DMS79 treated with DMSO at 0.1 percent for 48 hours (cell line): ENCODE measurements around the gene PPP1R2B.
A peak's percentile ranks its signal among the peaks of the same experiment; 100 is the strongest.

Source experiments
- DNase-seq: peaks from one replicate; lab custom pipeline; 2025; lab: John Stamatoyannopoulos, UW

PPP1R2B gene

GRCh38 chr5:156879665-156880285, 29.7 kb downstream of the PPP1R2B start:
- DNase-seq: peak; percentile 61

GRCh38 chr5:156883316-156883875, 33.3 kb downstream of the PPP1R2B start:
- peak; percentile 76 for DNase-seq

- DNase-seq: no peak
Measured at GRCh38 chr5:156888520-156888919, 38.4 kb downstream of the PPP1R2B start.

DNA sequence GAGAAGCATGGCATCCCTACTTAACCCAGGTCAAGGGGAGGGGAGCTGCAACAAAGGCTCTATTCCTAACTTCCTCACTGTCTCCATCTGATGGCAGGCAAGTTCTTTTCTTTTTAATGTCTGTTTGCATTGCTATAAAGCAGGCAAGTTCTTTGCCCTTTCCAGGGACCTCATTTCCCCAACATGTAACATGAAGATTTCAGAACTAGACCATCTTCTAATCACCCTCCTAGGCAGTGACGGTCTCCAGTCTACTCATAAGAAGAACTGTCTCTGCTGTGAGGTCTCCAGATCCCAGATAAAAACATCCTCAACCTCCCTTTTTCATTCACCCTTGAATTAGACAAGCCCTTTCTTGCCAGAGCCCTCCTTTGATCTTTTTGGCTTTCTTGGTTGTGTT, 42.1 kb downstream of the PPP1R2B start:
- peak; percentile 20 for DNase-seq

DNA sequence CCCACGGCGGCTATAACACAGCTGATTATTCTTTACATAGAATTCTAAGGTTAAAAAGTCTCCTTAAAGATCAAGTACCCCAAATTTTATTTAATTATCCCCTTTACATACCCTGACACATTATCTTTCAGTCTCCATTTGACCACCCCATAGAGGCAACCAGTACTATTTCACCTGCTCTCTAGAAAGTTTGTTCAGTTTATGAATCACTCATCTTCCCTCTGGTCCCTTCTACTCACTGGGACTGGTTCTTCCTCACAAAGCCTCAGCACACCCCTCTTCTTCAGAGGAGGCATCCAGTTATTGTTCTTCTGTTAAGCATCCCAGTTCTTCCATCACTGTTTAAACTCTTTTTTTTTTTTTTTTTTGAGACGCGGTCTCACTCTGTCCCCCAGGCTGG, 42.8 kb downstream of the PPP1R2B start:
- no peak for DNase-seq

DNA sequence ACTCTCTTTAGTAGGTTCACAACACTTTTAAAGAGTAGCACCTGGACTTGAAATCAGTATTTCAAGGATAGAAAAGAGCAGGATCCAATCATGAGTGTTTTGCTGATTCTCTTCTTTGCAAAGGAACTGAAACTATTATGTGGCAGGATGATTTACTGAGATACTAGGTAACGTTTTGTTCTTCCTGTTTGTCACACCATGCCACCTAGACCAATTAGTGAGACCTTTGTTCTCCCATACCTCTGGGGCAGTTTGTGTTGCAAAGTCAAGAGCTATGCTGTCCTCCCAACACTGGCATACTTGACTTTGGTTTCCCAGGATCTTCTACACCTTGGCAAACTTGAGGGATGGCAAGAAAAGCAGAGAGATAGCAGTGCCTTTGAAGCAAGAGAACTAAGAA, 43.4 kb downstream of the PPP1R2B start:
- DNase-seq: no peak

DNA sequence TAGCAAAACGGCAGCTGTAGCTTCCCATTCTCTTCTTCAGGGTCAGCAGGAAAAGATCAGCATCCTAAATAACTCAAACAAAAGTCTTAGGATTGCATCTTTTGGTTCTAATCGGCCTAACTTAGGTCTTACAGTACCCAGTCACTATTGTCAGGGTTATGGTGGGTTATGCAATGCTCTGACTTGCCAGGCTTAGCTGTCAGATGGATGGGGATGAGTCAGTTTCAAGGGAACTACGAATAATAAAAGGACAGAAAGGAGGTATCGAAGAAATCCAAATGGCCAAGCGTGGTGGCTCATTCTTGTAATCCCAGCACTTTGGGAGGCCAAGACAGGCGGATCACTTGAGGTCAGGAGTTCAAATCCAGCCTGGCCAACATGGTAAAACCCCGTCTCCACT, 46.5 kb downstream of the PPP1R2B start:
- DNase-seq: no peak
